ENCODE measurements around the gene MBD2. TPM values are rescaled to one million over a fixed set of nuclear protein-coding genes. Genes with fewer than 3 reads are reported as not detected.
"Not testable (repeated sequence)": the region's sequence is repeated elsewhere in the genome, so short reads cannot be mapped to it uniquely, and the experiment has no call there.

The MBD2 gene
- total RNA-seq, 1 experiment from 2014 or later: 61.3 TPM

DNA sequence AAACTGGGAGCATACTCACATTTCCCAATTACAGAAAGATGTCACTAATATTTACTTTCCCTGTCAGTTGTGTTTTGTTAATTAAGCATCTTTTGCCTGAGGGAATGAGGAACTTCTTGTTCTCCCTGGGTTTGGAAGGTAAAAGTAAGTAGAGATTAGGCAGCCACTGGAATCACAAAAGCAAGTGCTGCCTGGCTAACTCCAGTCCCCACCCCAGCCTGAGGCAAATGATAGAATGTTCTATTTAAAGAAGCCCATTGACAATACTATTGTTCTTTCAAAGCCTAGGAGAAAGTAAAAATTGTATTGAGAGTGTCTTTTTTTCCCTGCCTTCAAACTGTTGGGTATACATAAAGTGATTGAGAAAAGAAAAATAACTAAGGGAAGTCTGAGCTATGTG lies 93.8 kb downstream of the MBD2 start:
- no peak overlapping the region for H3K27ac ChIP-seq (ENCODE audit: low read length)
- no peaks in the 10 kb centered on the region for H3K79me2 ChIP-seq (ENCODE audit: low read length)
- H3K9me2 ChIP-seq (replicated peaks; ENCODE audit: insufficient read depth, low read length): no peaks in the 10 kb centered on the region
- no peak overlapping the region for H3K9ac ChIP-seq (ENCODE audit: low read length)
- no peak overlapping the region for H3K4me3 ChIP-seq (ENCODE audit: low read length)
- no peaks in the 10 kb centered on the region for H3K36me3 ChIP-seq (ENCODE audit: insufficient read depth, low read length)
- H3K27me3 ChIP-seq (ENCODE audit: low read length): no peaks in the 10 kb centered on the region
- no peak for DNase-seq
- H3K9me3 ChIP-seq (ENCODE audit: low read length): no peaks in the 10 kb centered on the region
- no peaks in the 10 kb centered on the region for H4K20me1 ChIP-seq (ENCODE audit: insufficient read depth, low read depth, low read length)
- peaks cover 15% of the 10 kb centered on the region for H3K4me1 ChIP-seq (ENCODE audit: low read length)
- no peak overlapping the region for H3K4me2 ChIP-seq (ENCODE audit: low read depth, low read length, poor library complexity, severe bottlenecking)
- no peak overlapping the region for H2AFZ ChIP-seq (ENCODE audit: low read length)

DNA sequence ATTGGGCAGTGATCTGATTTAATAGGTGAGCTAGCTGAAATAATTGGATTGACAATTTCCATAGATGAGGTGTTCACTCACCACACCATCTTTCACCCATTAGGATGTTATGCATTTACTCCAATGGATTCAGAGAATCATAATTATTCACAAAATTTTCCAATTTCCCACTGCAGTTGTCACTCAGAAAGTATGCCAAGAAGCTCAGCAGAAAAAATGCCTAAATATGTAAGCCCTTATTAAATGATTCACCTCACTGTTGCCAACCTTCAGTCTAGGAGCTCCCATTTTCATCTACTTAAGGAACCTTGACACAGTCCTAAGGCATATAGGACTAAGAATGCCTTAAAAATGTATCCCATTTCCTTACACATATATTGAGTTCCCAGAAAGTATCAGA lies 94.3 kb downstream of the MBD2 start:
- Histone ChIP-seq H3K4me1 (ENCODE audit: low read length) (peaks cover 15% of the 10 kb centered on the region), H3K27ac (ENCODE audit: low read length) (no peak overlapping the region), H3K9me2 (replicated peaks; ENCODE audit: insufficient read depth, low read length) (no peaks in the 10 kb centered on the region), H3K36me3 (ENCODE audit: insufficient read depth, low read length) (no peaks in the 10 kb centered on the region), H3K9ac (ENCODE audit: low read length) (no peak overlapping the region), H3K27me3 (ENCODE audit: low read length) (no peaks in the 10 kb centered on the region), H2AFZ (ENCODE audit: low read length) (no peak overlapping the region), H3K4me3 (ENCODE audit: low read length) (no peak overlapping the region), H4K20me1 (ENCODE audit: insufficient read depth, low read depth, low read length) (no peaks in the 10 kb centered on the region), H3K9me3 (ENCODE audit: low read length) (no peaks in the 10 kb centered on the region), H3K79me2 (ENCODE audit: low read length) (no peaks in the 10 kb centered on the region), H3K4me2 (ENCODE audit: low read depth, low read length, poor library complexity, severe bottlenecking) (no peak overlapping the region)
- no peak for DNase-seq

DNA sequence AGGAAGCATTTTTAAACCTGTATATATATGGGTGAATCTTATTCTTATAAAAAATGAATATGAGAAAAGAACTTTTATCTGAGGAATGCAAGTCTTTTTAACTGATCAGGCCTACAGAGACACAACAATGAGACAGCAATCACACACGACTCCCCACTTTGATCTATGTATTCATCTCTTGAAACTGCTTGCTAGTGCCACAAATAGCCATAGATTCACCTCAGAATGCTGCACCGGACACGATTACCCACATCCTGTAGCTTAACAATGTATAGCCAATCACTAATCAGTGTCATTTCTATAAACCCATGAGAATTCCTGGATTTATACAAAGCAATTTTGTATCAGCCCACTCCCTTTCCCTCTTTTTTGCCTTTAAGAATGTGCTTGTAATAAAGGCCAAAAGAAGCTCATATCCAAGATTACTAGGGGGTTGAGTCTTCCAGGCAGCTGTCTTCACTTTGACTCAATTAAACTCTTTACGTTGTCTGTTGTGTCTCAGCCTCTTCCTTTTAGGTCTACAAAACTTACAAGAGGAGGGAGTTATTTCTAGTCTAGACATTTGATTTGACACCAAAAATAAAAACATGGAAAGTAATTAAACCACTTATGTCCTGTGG lies 94.9 kb downstream of the MBD2 start:
- H3K27ac ChIP-seq (ENCODE audit: low read length): no peak overlapping the region
- H3K9ac ChIP-seq (ENCODE audit: low read length): no peak overlapping the region
- peaks cover 15% of the 10 kb centered on the region for H3K4me1 ChIP-seq (ENCODE audit: low read length)
- H3K27me3 ChIP-seq (ENCODE audit: low read length): no peaks in the 10 kb centered on the region
- no peaks in the 10 kb centered on the region for H3K9me3 ChIP-seq (ENCODE audit: low read length)
- no peak overlapping the region for H2AFZ ChIP-seq (ENCODE audit: low read length)
- DNase-seq: no peak
- H3K79me2 ChIP-seq (ENCODE audit: low read length): no peaks in the 10 kb centered on the region
- H3K4me3 ChIP-seq (ENCODE audit: low read length): no peak overlapping the region
- no peaks in the 10 kb centered on the region for H3K36me3 ChIP-seq (ENCODE audit: insufficient read depth, low read length)
- no peaks in the 10 kb centered on the region for H4K20me1 ChIP-seq (ENCODE audit: insufficient read depth, low read depth, low read length)
- H3K9me2 ChIP-seq (replicated peaks; ENCODE audit: insufficient read depth, low read length): no peaks in the 10 kb centered on the region
- H3K4me2 ChIP-seq (ENCODE audit: low read depth, low read length, poor library complexity, severe bottlenecking): no peak overlapping the region

DNA sequence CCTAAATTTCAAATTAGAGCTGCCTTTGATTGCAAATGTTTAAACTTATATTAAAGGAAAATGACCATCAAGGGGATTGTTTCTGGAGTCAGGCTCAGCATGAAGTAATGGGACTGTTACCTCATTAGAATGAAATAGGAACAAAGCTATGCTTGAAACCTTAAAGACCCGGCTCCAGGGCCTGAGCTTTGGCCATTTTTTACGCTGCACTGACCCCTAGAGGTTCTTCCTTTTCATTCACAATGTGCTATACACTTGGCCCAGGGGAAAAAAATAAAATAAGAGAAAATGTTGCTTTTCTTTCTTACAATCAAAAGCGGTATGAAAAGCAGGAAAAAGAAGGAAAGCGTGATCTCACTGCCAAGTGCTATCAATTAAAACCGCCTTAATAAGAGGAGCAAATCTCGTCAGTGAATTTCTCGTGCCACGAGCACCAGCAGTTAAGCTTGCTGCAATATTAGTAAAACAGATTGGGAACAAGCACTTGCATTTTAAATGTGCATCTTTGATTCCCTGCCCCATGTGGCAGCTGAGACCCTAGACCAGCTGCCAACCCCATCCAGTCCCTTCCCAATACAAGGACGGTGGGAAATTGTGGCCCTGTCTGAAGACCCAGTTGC lies 96.6 kb downstream of the MBD2 start:
- Histone ChIP-seq H3K4me3 (ENCODE audit: low read length) (no peak overlapping the region), H2AFZ (ENCODE audit: low read length) (no peak overlapping the region), H3K79me2 (ENCODE audit: low read length) (no peaks in the 10 kb centered on the region), H3K27ac (ENCODE audit: low read length) (no peak overlapping the region), H3K36me3 (ENCODE audit: insufficient read depth, low read length) (no peaks in the 10 kb centered on the region), H3K4me2 (ENCODE audit: low read depth, low read length, poor library complexity, severe bottlenecking) (no peak overlapping the region), H3K9ac (ENCODE audit: low read length) (no peak overlapping the region), H3K4me1 (ENCODE audit: low read length) (peaks cover 15% of the 10 kb centered on the region), H4K20me1 (ENCODE audit: insufficient read depth, low read depth, low read length) (no peaks in the 10 kb centered on the region), H3K27me3 (ENCODE audit: low read length) (no peaks in the 10 kb centered on the region), H3K9me2 (replicated peaks; ENCODE audit: insufficient read depth, low read length) (no peaks in the 10 kb centered on the region), H3K9me3 (ENCODE audit: low read length) (no peaks in the 10 kb centered on the region)
- peak; percentile 81 for DNase-seq

DNA sequence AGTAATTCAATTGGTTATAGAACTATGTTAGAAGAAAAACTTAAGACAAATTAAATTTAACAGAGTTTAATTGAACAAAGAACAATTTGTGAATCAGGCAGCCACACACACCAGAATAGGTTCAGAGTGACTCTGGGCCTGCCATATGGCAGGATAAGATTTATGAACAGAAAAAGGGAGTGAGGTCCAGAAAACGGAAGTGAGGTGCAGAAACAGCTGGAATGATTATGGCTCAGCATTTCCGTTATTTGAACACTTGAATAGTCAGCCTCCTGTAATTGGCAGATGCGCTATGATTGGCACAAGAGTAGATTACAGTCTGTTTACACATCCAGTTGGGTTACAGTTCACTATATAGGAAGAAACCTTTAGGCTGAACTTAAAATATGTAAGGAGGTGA lies 99.0 kb downstream of the MBD2 start:
- Histone ChIP-seq H3K9ac (ENCODE audit: low read length) (no peak overlapping the region), H3K4me1 (ENCODE audit: low read length) (peaks cover 15% of the 10 kb centered on the region), H4K20me1 (ENCODE audit: insufficient read depth, low read depth, low read length) (no peaks in the 10 kb centered on the region), H3K9me3 (ENCODE audit: low read length) (no peaks in the 10 kb centered on the region), H2AFZ (ENCODE audit: low read length) (no peak overlapping the region), H3K4me3 (ENCODE audit: low read length) (no peak overlapping the region), H3K4me2 (ENCODE audit: low read depth, low read length, poor library complexity, severe bottlenecking) (no peak overlapping the region), H3K79me2 (ENCODE audit: low read length) (no peaks in the 10 kb centered on the region), H3K27me3 (ENCODE audit: low read length) (no peaks in the 10 kb centered on the region), H3K36me3 (ENCODE audit: insufficient read depth, low read length) (no peaks in the 10 kb centered on the region), H3K9me2 (replicated peaks; ENCODE audit: insufficient read depth, low read length) (no peaks in the 10 kb centered on the region), H3K27ac (ENCODE audit: low read length) (no peak overlapping the region)
- DNase-seq: no peak

DNA sequence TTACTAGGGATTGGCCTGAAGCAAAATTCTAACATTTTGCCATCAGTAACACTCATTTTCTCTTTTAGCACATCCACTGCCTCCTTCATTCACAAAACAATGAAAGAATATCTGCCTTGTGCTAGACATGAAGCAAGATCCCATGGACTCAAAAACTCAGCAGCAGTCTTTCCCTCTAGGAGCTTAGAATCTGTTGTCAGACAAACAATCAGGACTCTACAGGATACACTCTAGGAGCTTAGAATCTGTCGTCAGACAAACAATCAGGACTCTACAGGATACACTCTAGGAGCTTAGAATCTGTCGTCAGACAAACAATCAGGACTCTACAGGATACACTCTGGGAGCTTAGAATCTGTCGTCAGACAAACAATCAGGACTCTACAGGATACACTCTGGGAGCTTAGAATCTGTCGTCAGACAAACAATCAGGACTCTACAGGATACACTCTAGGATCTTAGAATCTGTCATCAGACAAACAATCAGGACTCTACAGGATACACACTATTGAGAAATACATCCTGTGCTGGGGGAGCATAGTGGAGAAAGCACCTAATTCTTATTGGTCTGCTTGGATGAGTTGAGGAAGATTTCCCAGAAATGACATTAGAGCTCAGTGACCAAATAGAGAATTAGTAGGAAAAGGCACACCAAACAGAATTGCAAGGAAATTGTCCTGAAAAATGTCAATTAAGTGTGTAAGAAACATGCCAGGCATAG lies 100.6 kb downstream of the MBD2 start:
- H3K79me2 ChIP-seq (ENCODE audit: low read length); H3K4me2 ChIP-seq (ENCODE audit: low read depth, low read length, poor library complexity, severe bottlenecking); H3K4me3 ChIP-seq (ENCODE audit: low read length); H2AFZ ChIP-seq (ENCODE audit: low read length); H3K36me3 ChIP-seq (ENCODE audit: insufficient read depth, low read length); H3K9ac ChIP-seq (ENCODE audit: low read length); H3K27me3 ChIP-seq (ENCODE audit: low read length); DNase-seq; H3K9me3 ChIP-seq (ENCODE audit: low read length); H3K9me2 ChIP-seq (replicated peaks; ENCODE audit: insufficient read depth, low read length); H4K20me1 ChIP-seq (ENCODE audit: insufficient read depth, low read depth, low read length); H3K27ac ChIP-seq (ENCODE audit: low read length): not testable (repeated sequence)
- peaks cover 14% of the 10 kb centered on the region for H3K4me1 ChIP-seq (ENCODE audit: low read length)

DNA sequence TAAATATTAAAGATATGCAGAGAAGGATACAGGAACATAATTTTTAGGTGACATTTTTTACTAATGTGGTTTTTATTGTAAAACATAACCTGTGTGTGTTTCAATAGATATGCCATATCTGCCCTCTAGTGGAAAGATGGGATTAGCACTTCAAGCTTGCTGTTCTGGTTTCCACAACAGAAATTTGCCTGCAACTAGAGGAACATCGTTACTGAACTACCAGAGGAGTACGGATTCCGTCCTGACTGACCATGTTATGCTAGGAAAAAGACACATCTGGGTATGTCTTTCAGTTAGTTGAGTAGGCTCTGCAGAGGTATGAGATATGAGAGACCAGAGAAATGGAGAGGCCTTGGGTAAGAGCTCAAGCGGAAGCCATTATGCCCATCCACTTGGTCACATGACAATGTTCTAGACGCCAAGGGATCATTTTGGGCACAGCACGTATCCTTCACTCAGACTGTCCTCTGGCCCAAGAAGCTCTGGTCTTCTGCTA lies 104.9 kb downstream of the MBD2 start:
- H3K27me3 ChIP-seq (ENCODE audit: low read length): no peaks in the 10 kb centered on the region
- H3K9me3 ChIP-seq (ENCODE audit: low read length): no peaks in the 10 kb centered on the region
- H3K36me3 ChIP-seq (ENCODE audit: insufficient read depth, low read length): no peaks in the 10 kb centered on the region
- H3K27ac ChIP-seq (ENCODE audit: low read length): no peak overlapping the region
- peak overlapping the region; percentile 75 for H3K4me2 ChIP-seq (ENCODE audit: low read depth, low read length, poor library complexity, severe bottlenecking)
- H3K4me1 ChIP-seq (ENCODE audit: low read length): peaks cover 7% of the 10 kb centered on the region
- H2AFZ ChIP-seq (ENCODE audit: low read length): peak overlapping the region; percentile 96
- H3K9ac ChIP-seq (ENCODE audit: low read length): peak overlapping the region; percentile 65
- DNase-seq: peak; percentile 88
- H4K20me1 ChIP-seq (ENCODE audit: insufficient read depth, low read depth, low read length): no peaks in the 10 kb centered on the region
- no peaks in the 10 kb centered on the region for H3K79me2 ChIP-seq (ENCODE audit: low read length)
- no peaks in the 10 kb centered on the region for H3K9me2 ChIP-seq (replicated peaks; ENCODE audit: insufficient read depth, low read length)
- H3K4me3 ChIP-seq (ENCODE audit: low read length): peak overlapping the region; percentile 61

All from Karpas-422 (cell line).